Activated CD8-positive, alpha-beta memory T cell treated with anti-CD3 and anti-CD28 coated beads for 36 hours (primary cell): ENCODE measurements around the gene CYB561D1. TPM values are rescaled to one million over a fixed set of nuclear protein-coding genes. Genes with fewer than 3 reads are reported as not detected.

Experiments used
- CTCF ChIA-PET: fragments of 350-600 bp; sonication (Branson Sonifier 250); formaldehyde crosslinking; loops from one replicate; lab custom pipeline; 2021; ENCODE audit warnings: antibody characterized with exemption; lab: Charles Lee
- POLR2A ChIA-PET: fragments of 350-600 bp; sonication (Branson Sonifier 250); formaldehyde crosslinking; loops from one replicate; lab custom pipeline; 2021; ENCODE audit warnings: antibody characterized with exemption; lab: Charles Lee
- total RNA-seq, 2 experiments: library from RNA; stranded (reverse); gene quantifications; one replicate each; pipeline ENCODE4 v1.2.3, GENCODE V29; 2021

CYB561D1 gene
- total RNA-seq, 2 experiments from 2014 or later = 7.1 to 8.2 TPM

DNA sequence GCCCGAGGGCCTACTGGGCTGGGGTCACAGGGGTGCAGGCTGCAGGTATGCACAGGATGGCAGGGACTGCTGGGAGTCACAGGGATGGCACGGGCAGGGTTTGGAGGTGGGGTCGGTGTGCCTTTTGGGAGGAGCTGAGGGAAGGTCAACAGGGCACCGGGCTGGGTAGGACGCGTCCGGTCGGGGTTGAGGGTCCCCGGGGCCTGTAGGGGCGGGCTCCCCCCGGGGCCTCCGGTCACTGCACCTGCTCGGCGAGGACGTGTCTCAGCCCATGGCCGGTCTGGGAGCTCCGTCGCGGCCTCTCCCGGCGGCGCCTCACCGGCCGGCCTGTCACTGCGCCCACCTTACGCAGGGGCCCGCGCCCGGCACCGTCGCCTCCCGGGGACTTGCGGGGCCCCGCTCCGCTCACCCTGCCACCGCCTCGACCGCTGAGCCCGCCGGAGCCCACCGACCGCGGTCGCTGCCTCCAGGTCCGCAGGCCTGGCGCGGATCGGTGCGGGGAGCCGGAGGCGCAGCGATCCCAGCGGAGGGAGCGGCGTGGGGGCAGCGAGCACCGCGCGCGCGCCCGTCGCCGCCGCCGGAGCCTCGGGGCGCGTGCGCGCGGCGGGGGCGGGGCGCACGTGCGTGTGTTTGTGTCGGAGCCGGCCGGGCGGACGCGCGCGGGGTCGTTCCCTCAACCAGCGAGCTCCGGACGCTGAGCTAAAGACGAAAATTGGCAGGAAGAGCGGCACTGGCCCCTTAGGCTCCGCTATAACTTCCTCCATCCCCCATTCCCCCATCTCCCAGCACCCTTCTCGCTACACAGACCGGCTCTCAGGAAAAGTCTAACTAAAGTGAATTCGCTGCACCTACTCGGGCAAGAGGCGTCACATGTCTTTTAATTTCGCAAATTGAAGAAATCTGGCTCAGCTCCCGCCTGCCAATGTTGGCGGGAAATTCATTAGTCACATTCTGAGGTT is 15.6 kb downstream of the CYB561D1 start, which contains the start of gene AMIGO1:
Gene AMIGO1, minus strand, starts transcription at position 552 of the 959 bp plus-strand sequence. CDS start 815 bp downstream, outside the sequence.
- ChIA-PET CTCF (interaction anchor here (0.7 to 38.8 kb wide), 5 partner anchors 9 to 271 kb away, joined by 3 to 743 read pairs (median 10); partner anchors contain the start of gene CYB561D1), POLR2A (interaction anchor here (0.7 to 1.2 kb wide), 3 partner anchors 10 to 315 kb away, joined by 3 to 4 read pairs (median 3); no protein-coding TSS in a partner anchor)

DNA sequence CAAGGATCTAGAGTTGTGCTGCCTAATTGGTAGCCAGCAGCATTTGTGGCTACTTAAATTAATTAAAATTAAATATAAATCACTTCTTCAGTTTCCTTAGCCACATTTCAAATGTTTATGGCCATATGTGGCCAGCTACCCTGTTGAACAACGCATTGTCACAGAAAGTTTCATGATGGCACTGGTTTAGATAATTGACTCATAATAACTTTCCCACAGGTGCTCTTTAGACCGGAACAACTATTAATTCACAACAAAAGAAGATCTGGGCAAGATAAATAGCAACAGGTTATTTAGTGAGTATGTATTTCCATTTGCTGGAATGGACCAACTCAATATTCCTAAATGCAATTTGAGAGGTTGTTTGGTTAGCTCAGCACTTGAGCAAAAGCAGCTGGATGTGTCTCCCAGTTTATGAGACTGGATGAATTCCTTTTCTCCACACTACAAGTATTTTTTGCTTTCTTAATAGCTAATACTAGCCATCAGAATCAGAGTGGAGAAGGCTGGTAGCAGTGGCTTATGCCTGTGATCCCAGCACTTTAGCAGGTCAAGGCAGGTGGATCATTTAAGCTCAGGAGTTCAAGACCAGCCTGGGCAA is 19.3 kb downstream of the CYB561D1 start:
- POLR2A ChIA-PET = no interaction called here
- CTCF ChIA-PET = interaction anchor here (1.4 to 38.8 kb wide), 2 partner anchors 16 to 23 kb away, joined by 4 to 743 read pairs; no protein-coding TSS in a partner anchor

DNA sequence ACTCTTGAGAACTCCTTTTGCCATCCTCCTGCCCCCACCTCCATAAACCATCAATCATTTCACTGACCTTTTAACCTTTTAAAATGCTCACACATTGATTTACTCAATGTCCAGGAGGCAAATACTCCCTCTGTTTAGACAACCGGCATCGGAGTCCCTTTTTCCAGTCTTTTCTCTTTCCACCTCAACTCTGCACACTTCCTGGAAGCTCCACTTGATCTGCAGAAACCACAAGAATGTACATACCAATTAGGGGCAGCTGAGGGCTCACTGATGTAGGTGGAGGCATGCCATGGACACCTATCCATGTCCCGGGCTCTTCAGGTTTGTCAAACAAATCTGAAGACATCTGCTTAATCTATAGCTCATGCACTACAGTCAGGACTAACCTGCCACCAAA is 21.0 kb downstream of the CYB561D1 start:
- ChIA-PET CTCF (interaction anchor here (0.7 to 38.8 kb wide), 4 partner anchors 11 to 61 kb away, joined by 3 to 743 read pairs (median 5); no protein-coding TSS in a partner anchor), POLR2A (interaction anchor here (2.1 kb wide), 1 partner anchor 9 kb away, joined by 4 read pairs; no protein-coding TSS in a partner anchor)

DNA sequence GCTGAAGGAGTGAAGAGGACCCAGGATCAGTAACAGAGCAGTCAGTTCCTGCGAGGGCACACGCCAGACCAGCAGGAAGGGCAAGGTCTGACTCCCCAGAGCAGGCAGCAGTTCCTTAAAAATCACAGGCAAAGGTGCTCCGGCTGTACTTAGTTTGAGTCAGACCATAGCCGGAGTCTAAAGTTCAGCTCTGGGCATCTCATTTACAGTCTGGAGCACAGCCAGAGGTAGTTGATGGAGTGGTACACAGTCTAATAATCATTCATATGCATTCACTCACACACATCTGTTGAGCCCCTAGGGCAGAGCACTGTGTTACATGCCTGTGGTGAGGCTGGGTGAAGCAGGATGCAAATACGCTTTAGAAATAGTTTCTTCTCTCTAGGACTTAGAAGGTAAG is 23.0 kb downstream of the CYB561D1 start:
- POLR2A ChIA-PET = no interaction called here
- CTCF ChIA-PET = interaction anchor here (2.0 to 38.8 kb wide), 2 partner anchors 12 to 23 kb away, joined by 5 to 743 read pairs; partner anchors contain the start of gene CYB561D1

DNA sequence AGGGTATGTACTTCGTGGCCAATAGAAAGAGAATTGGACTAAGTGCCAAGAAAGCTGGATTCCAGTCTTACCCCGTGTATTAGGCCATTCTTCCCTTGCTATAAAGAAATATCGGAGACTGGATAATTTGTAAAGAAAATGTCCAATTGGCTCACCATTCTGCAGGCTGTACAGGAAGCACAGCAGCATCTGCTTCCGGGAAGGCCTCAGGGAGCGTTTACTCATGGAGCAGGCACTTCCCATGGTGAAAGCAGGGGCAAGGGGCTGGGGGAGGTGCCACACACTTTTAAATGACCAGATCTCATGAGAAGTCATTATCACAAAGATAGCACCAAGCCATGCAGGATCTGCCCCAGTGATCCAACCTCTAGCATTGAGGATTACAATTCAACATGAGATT is 23.4 kb downstream of the CYB561D1 start:
- ChIA-PET POLR2A (no interaction called here), CTCF (interaction anchor here (2.0 to 38.8 kb wide), 2 partner anchors 12 to 23 kb away, joined by 5 to 743 read pairs; partner anchors contain the start of gene CYB561D1)

DNA sequence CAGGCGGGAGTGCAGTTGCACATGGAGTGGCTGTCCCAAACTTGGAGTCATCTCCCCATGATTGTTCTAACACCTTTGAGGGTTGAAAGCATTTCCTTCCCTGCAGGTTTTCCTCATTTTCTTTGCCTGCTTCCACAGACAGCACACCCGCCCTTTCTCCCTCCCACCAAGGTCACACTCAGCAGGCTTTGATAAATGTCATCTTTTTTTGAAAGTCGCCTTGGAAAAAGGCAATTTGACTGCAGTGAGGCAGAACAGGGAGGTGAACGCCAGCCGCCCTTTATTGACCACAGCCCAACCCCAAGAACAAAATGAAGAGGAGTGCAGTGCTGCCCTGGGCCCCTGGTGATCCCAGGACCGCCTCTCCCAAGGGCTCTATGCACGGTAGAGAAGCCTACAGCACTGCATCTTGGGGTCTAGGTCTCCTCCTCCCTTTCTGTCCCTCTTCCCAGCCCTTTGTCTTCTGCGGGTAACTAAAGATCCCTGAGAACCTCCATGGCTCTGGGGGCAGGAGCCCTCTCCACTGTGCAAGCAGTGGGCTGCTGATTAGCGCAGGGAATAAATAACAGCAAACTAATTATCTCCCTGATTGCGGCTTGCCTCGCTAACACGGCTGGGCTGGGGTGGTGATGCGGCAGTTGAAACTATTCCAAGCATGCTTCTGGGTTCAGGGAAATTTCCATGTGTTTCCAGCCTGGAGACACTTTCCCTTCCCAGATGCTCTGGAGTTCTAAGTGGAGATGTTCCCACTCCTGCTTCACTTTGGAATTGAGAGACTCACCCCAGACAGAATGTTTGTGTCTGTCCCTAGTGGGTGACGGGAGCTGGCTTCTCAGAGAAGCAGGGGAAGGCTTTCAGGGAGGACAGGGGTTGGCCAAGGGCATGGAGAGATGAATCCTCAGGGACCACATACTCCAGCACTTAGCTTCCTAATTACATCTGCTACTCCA is 27.4 kb downstream of the CYB561D1 start:
- ChIA-PET POLR2A (no interaction called here), CTCF (interaction anchor here (1.8 to 38.8 kb wide), 3 partner anchors 8 to 20 kb away, joined by 5 to 743 read pairs (median 743); partner anchors contain the start of genes AMIGO1, ATXN7L2 and CYB561D1)

DNA sequence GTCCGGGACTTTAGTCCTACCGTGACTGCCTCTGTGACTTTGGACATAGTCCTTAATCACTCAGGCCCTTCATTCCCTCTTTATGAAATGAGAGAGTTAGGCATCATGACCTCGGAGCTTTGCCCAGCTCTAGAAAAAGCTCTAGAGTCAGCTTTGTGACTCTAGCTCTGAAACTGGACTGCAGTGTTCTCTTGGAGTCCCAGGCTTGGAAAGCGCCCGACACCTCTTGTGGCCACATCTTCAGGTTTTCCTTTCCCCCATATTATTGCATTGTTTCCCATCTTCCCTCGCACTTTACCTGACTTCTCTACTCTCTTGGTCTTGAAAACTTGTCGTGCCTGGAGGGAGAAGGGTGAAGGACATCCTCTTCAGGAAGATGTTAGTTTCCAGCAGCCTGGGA is 28.1 kb downstream of the CYB561D1 start:
- ChIA-PET CTCF (interaction anchor here (1.8 to 15.4 kb wide), 2 partner anchors 10 to 21 kb away, joined by 5 to 743 read pairs; partner anchors contain the start of genes AMIGO1, ATXN7L2 and CYB561D1), POLR2A (no interaction called here)

DNA sequence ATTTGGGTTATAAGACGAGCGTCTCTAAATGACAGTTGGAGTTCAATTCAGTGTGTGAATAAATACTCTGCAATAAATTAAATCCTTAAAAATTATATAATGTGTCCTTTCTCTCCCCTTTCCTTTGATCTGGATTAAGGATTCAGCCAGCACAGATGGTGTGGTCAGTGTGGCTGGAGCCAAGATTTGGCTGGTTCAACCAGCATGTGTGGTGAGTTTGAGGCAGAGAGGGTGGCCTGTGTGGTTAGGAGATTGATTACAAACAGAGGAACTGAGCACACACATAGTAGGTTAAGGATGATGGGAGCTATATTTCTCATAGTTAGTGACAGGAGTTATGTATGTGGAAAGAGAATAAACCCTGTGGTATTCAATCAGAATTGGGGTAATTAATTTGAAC is 29.8 kb downstream of the CYB561D1 start:
- POLR2A ChIA-PET = no interaction called here
- CTCF ChIA-PET = interaction anchor here (1.3 to 15.4 kb wide), 3 partner anchors 9 to 23 kb away, joined by 3 to 743 read pairs (median 3); partner anchors contain the start of genes AMIGO1, ATXN7L2 and CYB561D1

DNA sequence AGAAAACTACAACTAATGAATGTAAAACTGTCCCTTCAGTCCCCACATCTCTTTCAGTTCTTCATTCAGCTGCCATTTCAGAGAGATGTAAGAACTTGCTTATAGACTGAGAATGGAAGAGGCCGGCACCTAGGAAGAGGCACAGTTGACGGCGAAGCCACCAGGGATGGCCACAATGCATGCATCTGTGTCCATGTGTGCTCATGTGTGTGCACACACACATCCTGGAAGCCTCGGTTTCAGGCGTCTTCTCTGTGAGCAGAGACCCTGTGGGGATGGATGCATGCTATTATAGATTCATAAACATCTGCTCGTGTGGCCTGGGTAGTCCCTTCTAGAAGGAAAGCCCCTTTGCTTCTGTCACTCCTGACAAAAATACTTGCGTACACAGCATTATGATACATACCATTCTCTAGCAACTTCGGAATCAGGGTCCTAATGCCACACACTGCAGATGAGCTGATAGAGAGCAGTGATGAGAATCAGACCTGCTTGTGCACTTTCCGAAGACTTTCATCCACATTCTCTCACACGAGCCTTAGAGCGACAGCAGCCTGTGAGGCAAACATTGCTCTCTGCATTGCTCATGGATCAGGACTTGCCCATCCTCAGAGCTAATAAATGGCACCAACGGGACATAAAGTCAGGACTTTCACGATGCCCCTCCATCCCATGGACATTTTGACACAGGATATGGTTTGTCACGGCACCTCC is 33.4 kb downstream of the CYB561D1 start:
- ChIA-PET POLR2A (no interaction called here), CTCF (interaction anchor here (15.4 kb wide), 1 partner anchor 26 kb away, joined by 743 read pairs; the partner anchor contains the start of genes AMIGO1, ATXN7L2 and CYB561D1)

DNA sequence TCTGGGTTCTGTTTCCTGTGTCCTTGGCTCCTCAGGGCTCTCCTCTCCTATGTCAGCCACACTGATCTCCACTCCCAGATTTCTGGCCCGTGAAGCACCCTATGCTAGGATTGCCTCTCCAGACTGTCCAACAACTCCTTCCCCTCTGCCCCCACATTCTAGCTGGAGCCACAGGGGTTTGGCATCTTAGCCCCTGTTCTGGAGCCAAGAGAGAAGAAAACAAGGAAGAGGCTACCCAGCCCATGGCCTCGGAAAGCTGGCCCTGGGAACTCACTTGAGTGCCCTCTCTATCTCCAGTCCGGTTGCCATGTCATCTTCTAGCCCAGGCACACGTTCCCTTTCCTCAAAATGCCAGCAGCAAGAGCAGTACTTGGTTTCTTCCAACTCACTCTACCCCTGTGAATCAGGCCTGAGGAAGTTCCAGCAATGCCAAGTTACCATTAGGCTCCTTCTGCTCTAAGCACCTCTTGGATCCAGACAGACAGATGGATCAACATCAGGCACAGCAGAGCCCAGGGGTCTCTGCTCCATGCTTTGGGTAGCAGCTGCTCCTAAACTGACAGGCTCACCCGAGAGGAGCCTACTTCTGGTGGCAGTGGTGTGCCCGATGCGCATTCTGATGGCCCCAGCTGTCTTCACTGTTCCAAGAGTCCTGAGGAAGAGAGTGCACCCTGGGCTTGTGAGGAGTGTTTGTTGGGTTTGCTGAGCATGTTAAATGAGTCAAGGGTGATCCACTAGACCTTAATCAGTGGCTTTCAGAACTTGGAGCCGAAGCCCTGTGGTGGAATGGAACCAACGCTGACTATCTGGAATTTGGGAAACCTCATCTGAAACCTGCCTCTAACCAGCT is 34.2 kb downstream of the CYB561D1 start:
- CTCF ChIA-PET = interaction anchor here (15.4 kb wide), 1 partner anchor 27 kb away, joined by 743 read pairs; the partner anchor contains the start of genes AMIGO1, ATXN7L2 and CYB561D1
- POLR2A ChIA-PET = no interaction called here

DNA sequence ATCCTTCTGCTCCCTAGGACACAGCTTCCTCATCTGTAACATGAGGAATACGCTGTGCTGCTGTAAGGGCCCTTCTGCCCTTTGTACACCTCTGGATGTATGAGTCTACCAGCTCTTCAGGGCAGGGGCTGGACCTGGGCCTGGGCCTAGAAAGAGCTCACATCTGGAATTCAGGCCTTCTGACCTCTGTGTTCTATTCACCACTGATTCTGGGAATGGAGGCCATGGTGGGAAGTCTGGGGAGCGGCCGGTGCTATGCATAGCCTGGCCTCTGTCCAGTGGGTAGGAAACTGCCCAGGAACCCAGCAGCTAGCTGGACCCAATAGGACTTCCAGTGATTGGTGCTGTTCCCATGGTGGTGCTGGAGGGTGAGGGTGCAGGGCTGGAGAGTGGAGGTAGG is 34.8 kb downstream of the CYB561D1 start:
- CTCF ChIA-PET = interaction anchor here (15.4 kb wide), 1 partner anchor 27 kb away, joined by 743 read pairs; the partner anchor contains the start of genes AMIGO1, ATXN7L2 and CYB561D1
- POLR2A ChIA-PET = no interaction called here

DNA sequence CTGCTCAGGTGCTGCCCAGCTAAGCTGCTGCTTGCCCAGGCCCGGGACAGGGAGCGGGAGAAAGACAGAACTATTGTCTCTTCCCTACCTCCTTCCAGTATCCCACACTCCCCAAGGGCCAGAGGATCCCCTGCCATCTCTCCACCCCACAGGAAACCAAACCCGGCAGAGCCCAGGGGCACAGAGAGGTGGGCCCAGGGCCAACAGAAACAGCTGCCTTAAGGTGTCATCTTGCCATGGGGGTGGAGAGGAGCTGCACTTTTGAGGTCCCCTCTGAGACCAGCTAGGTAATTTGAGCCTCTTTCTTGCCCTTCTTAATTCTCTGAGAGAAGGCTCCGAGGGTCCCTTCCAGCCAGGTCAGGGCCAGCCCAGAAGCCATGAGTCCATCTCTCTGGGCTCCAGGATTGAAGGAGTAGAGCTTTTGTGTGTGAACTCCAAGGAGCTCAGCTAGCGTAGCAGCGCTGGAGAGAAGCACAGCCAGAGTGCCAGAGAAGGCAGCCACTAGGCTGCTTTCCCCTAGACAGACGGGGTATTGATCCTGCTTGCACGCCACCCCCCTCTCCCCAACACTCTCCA is 36.1 kb downstream of the CYB561D1 start:
- ChIA-PET POLR2A (no interaction called here), CTCF (interaction anchor here (0.6 to 15.4 kb wide), 3 partner anchors 28 to 253 kb away, joined by 3 to 743 read pairs (median 4); partner anchors contain the start of genes AMIGO1, ATXN7L2, CYB561D1 and SORT1)

DNA sequence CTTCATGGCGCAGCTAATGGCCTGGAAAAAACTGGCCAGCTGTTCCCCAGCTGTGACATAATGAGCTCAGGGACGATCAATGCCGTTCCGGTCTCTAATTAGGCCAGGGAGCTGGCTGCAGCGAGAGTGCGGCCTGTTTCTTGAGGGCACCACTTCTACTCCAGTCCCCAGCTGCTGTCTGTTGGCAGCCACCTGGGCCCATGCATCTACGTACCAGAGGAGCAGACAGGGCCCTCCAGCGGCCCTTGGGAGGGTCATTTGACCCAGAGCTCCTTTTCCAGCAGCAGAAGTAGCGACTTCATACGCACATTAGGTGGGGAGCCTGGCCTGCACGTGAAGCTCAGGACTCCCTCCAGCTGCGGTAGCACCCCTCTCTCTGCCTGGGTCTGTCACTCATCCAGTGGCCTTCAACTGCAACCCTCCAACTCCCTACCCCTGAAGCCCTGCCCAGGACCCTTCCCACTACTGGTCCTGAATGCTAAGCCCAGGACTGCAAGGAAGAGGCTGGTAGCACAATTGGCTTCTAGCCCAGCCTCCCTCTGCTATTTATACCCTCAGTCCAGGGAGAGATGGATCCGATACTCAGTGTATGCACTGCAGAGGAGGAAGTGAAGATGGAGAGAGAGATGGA is 36.7 kb downstream of the CYB561D1 start:
- ChIA-PET CTCF (interaction anchor here (0.6 to 15.4 kb wide), 3 partner anchors 29 to 253 kb away, joined by 3 to 743 read pairs (median 4); partner anchors contain the start of genes AMIGO1, ATXN7L2, CYB561D1 and SORT1), POLR2A (no interaction called here)

DNA sequence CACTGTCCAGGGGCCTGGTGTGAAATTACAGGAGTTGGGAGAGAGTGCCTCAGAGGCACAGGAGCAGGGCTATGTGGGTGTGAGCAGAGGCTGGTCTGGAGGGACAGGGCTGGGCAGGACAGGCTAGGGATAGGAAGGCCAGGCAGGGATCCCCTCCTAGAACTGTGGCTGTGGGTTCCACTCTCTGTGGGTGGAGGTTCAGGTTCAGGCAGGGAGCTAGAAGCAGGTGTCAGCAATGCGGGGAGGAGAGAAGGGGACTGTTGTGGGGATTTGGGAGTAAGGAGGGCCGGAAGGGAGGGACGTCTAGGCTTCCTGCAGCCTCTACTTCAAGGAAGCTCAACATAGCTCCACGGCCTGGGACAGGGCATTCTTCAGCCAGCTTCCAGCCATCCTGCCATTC is 37.5 kb downstream of the CYB561D1 start:
- POLR2A ChIA-PET = interaction anchor here (0.6 to 1.4 kb wide), 2 partner anchors 41 to 491 kb away, joined by 8 to 13 read pairs; no protein-coding TSS in a partner anchor
- CTCF ChIA-PET = interaction anchor here (1.3 to 15.4 kb wide), 19 partner anchors 9 to 431 kb away, joined by 3 to 743 read pairs (median 11); partner anchors contain the start of genes AMIGO1, ATXN7L2, CYB561D1 and GNAI3
